NCI-H526 treated with DMSO at 0.1 percent for 48 hours (cell line): Measurements from ENCODE around the gene CLGN.
A peak's percentile ranks its signal among the peaks of the same experiment; 100 is the strongest.

Experiments used
- DNase-seq: peaks from one replicate; lab custom pipeline; 2025; lab: John Stamatoyannopoulos, UW

The CLGN gene

DNA sequence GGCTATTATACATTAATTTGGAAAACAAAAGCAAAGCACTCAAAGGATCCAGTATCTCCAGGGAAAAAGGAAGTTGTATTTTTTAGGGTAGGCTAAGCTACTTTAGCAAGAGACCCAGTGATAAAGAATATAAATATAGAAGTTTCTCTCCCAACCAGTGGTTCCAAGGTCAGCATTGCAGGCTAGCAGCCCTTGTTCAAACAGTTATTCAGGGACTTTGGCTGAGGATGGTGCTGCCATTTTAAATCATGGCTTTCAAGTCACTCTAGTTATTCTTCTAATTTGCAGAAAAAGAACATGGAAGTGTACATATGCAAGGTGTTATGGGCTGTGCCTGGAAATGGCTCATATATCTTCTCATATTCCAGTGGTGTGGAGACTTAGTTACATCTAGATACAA lies 44.7 kb downstream of the CLGN start:
- no peak for DNase-seq

DNA sequence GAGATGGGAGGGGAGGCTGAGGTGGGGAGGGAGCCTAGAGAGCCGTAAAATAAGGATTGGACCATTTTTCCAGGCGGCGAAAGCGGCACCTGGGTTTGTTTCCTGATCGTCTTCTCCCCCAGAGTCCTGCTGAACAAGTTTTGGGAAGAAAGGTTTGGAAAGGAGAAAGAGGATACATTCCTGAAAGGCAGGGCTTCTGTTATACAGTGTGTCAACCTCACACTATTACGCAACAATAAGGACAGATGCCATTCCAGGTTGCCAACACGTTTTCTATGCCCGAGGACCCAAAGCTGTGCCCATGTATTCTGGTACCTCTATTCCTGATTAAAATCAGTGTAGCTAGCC lies 53.3 kb downstream of the CLGN start:
- DNase-seq = no peak

DNA sequence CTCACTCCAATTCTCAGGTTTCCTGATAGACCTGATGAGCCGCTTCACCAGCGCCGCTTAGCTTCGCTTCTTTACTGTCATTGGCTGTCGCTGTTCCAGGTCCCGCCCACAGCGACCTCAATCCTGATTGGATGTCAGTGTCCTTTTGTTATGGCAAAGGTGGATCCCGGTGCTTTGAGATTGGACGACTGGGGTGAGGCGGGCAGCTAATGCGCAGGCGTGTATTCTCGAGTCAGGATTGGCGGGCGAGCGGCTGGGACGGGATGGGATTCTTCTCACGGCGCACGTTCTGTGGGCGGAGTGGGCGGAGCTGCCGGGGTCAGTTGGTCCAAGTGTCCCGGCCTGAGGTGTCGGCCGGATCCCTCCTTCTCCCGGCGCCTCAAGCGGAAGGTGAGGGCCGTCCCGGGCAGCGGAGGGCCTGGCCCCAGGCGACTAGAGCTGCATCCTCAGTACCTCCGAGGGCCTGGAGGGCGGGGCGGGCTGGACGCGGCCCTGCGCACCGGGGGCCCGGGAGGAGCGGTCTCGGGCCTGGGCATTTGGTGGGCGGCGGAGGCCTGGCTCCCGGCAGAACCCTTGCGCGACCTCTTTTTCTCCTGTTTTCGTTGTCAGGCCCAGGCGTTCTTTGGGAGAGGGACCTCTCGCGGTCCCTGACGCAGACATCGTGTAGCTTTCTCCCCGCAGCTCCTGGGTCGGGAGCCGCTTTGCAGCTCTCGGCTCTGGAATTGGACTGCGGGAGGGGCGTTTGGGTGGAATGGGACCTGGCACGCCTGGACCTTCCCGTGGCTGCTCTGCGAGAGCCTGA lies 53.9 kb downstream of the CLGN start, which contains the start of gene SCOC:
TSS of gene SCOC (plus strand) at position 319 of the 802 bp plus-strand sequence. CDS start 5,525 bp downstream, outside the sequence.
- peak; percentile 99 for DNase-seq

DNA sequence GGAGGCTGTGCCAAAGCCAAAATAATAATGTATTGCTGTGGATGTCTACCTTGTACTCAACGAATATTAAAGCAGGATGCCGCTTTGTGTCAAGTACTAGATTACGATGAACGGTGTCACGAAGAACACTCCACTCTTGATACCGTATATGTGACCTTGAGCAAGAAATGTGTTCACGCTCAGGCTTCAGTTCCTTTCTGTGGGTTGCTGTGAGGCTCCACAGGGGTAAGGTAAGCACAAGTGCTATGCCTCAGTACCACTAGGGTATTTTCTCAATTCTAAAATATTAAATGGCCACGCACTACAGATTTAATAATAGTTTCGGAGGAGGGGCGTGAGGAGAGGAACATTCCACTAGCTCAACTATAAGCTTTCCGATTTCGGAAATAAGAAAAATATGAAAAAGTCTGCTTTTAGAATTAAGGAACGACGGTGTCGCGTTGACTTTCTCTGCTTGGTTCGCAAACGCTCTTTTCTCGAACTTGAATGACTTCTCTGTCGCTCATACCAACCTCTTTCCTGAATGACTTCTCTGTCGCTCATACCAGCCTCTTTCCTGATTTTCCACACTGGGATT lies 54.6 kb downstream of the CLGN start:
- no peak for DNase-seq

DNA sequence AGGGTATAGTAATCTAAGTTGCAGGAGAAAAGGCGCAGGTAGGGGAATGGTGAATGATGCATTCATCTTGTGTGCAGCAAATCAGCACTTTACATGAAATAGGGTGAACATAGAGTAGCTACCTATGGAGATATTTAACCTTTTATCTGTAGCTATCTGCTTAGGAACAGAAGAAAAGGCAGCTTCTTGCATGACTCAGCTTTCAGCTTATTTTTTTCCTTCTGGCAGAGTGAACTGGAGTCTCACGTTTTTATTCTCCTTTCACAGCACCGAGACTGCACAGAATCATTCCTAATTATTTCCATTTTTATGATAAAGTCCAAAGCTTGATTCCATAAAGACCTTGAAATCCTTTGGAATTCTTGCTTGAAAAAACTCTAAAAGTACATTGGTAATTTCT lies 58.8 kb downstream of the CLGN start:
- DNase-seq = no peak

DNA sequence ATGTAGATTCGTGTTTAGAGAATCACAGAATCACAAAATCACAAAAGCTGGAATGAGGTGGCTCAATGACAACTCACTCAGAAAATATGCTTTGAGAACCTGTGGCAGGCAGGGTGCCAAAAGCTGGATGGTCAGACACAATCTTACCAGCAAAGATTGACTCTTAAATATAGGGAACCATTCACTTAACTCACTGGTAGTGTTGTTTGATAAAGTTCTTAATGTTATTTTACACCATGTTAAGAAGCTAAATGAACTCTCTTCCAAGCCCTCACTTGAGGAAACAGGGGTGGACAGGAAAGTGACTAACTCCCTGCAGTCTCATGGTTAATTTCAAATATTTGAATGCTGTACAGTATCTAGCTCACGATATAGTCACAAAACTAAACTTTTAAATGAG lies 59.7 kb downstream of the CLGN start:
- no peak for DNase-seq

DNA sequence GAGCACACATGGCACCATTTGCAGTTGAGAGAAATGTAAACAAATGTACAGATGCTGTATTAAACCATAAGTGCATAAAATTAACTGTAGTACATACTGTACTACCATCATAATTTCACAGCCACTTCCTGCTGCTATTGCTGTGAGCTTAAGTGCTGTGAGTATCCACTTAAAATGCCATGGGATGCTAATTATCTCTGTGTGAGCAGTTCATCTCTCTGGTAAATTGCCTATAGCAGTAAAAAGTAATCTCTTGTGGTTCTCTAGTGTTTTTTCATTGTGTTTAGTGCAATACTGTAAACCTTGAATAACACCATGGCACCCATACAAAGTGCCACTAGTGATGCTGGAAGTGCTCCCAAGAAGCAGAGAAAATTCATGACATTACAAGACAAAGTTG lies 63.9 kb downstream of the CLGN start:
- DNase-seq = no peak

DNA sequence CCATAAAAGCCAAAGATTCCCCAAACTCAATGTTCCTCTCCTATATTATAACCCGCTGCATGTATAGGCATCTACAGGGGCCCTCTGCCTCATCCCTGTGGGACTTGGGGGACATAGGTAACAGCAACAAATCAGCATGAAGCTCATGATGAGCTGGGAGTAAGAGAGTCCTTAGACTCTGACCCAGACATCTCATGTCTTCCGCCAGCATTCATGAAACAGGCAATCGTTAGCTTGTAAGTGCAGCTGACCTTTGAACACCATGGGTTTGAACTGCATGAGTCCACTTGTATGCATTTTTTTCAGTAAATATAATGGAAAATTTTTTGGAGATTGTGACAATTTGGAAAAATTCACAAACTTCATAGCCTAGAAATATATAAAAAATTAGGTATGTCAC lies 64.4 kb downstream of the CLGN start:
- DNase-seq = no peak

DNA sequence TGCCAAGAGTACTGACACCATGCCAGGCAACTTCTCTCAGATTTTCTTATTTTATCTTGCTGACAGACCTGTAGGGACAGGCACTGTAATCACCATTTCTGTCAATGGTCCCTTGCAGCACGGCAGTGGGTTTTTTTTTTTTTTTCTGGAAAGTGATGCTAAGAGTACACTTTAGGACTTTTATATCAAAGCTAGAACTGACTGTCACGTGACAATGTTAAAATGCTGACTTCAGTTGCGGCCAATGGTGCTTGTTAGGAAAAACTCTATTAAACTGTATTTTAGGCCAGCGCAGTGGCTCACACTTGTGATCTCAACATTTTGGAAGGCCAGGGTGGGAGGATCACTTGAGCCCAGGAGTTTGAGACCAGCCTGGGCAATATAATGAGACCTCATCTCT lies 66.3 kb downstream of the CLGN start:
- no peak for DNase-seq

DNA sequence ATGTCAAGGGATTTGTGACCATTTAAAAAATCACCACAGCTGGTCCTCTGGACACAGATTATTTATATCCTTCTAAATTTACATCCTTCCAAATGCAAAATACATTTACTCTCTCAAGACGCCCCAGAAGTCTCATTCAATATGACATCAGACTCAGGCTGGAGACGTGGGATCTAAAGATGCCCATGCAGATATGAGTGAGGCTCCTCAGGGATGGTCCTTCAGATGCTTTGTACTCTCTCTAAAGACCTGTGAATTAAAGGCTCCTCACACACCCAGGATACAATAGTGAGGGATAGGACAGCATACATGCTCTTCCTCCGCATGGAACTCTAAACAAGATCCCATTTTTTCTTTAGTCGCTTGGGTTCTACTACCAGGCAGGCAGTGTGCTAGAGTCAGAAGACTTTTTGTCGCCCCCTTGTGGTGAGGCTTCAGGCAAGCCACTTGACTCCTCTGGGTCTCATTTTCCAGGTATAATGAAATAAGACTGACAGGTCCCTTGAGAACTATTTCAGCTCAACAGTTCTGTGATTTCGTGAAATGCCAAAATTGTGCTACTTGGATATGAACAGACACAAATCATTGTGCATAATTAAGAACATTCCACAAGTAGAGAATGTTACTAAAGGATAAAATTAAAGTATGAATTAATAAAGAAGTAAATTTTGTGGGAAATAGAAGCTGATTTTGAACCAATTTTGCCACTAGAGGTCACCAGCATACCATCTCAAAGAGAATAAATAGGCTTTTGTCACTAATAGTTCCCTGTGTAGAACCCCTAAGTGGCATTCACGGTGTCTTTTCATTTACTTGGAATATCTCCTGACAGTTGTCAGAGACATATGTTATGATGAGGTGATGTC lies 67.7 kb downstream of the CLGN start:
- DNase-seq = peak; percentile 90

DNA sequence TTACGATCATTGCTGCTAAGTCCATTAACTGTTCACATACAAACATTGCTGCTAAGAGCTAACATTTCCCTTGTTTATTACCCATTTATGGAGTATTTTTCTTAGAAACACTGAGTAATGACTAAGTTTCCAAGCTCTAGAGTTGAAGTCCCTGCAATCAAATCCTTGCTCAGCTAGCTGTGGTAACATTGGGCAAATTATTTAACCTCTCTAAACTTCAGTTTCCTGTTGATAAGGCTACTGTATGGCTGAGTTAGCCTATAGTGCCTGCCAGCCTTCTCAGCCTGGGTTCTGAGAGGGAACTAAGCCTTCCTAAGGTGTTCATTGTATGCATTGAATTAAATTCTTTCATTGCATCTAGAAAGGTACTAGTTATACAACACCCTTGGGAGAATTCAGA lies 69.2 kb downstream of the CLGN start:
- no peak for DNase-seq

DNA sequence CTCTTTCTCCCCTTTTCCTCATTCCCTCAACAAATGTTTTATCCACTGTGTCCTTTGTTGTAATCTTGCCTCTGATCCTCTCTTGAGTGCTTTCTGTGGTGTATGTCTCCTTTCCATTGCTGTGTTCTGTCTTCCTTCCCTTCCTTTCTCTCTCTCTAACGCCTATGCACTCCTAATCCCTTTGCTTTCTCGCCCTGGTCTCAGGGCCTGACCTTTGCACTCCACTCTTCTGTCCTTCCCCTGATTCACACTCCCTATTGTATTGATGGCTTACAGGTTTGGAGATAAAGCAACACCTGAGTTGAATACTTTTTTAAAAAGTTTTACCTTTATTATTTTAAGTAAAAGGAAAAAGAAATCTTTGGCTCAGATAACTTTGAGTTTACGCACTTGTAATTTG lies 69.6 kb downstream of the CLGN start:
- no peak for DNase-seq

DNA sequence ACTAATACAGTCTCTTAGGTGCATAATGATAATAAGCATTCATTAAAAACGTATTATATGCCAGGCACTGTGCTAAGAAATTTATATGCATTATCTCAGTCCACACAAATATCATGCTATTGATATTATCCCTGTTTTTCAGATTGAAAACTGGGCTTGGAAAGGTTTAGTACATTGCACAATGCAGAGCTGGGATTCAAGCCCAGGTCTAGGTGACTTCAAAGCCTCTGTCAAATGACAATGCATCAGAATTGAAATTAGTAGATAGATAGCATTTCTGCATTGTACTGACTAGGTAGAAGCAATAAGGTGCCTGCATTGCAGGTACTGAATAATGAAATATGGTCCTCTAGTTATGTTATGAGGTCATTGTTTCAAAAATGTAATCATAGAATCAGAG lies 72.2 kb downstream of the CLGN start:
- DNase-seq = no peak

DNA sequence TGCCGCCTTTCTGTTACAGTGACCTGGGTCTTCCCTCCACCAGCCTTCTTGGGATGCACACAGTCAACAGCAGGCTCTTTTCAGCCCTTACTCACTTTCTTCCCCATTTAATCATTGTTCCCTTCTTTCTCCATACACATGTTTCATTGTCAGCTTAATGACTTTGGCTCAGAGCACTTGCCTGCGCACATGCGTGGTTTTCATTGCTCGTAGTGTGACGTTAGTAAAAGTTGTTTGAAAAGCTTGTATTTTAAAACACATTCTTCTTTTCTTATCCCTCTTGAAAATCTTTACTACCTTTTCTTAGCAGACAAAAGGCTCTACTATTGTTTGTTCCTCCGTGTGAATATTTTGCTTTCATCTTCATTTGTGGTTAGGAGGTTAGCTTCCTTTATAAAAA lies 73.7 kb downstream of the CLGN start:
- no peak for DNase-seq

DNA sequence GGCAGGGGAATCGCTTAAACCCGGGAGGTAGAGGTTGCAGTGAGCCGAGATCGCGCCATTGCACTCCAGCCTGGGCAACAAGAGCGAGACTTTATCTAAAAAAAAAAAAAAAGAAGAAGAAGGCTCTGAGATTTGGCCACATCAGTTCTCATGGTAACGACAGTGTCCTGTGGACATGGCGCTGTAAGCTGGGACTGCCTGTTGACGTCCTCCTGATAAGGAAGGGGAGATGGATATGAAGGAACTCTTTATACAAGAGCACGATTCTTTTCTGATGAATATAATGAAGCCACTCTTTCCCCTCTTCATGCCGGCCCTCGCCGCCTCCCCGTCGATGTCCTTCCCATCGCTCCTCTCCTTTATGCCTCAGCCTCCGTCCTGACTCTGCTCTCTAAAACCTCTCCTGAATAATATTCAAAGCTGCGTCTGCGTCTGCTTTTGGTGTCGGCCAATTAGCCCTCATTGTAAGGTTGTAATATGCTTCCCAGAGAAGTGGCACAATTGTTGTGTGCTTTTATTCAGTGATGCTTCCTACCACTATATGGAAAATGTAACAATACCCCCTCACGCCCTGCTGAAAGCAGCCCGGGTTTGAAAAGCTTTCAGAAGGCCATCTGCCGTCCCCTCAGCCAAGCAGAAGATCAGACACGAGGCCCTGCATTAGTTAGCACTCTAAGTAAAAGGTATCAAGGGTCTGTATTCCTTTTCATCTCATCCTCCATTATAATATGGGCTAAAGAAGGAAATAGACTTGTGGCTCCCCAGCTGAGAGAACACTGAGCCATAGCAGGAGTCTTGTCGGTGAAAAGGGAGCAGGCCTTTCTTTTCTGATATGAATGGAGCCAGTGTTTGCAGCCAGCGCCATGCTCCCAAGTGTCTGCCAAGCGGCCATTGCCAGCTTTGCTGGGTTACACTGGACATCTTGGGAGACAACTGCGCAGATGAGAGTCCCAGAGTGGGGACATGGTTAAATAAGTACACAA lies 76.1 kb downstream of the CLGN start:
- DNase-seq = no peak

DNA sequence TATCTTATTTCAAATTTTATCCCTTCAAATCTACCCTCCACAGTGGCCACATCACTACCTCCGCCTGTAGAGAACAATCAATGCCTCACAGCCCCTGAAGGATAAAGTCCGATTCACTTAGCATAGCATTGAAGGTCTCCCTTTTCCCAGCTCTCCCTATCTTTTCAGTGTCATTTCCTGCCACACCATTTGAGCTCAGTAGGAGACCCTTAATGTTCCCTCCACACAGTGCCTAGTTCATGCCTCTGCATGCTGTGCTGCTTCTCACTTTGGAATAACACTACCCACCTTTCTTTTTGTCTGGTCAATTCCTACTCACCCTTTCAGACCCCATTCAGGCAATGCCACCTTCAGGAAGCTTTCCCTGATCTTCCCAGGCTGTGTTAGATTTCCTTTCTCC lies 77.6 kb downstream of the CLGN start:
- DNase-seq = no peak

DNA sequence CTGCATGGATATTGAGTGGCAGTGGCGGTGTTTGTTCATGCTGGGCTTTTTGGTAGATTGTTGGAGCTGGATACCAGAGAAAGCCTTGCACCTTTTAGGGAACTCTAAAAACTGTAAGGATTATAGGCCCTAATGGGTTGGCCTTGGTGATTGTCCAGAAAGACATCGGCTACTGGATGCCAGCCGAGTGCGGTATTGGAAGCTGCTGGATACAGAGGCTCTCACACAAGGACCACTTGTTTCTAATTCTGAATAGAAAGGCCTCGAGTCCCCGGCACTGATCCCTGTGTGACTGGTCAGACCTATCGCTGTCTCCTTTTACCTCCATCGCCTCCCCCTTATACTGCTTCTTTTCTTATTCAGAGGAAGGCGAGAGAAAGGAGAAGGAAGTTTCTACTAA lies 81.3 kb downstream of the CLGN start:
- DNase-seq = no peak

DNA sequence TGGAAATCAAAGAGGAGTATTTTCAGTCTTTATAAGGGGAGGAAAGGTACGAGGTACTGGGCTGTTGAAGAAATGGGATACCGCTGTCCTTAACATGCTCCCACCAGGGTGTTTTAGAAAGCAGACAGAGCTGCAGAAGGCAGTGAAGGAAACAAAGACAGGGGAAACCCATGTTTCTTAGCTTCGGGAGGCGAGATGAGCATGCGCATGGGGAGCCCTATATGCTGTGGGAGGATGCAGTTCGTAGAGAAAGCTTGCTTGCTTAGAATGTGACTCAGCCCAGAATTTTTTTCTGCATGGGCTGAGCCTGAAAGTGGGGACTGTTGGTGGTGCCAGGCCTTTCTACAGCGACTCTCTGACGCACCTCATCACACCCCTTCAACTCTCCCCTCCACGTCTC lies 82.8 kb downstream of the CLGN start:
- DNase-seq = no peak

DNA sequence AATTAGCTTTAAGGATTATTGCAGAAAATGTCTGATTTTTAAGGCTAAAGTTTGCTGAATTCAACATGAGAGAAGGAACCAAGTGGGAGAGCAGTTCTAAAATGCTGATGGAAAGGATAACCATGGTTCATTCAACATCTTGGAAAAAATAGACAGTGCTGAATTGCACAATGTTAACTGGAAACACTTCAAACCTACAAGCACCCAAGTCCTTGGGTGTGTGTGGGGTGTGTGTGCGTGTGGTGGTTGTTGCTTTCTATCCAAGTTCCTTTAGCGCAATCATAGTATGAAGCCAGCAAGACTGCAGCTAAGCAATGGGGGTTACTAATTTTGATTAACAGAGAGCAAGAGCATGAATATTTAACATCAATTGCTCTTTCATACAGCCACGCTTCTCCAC lies 83.3 kb downstream of the CLGN start:
- DNase-seq = no peak

DNA sequence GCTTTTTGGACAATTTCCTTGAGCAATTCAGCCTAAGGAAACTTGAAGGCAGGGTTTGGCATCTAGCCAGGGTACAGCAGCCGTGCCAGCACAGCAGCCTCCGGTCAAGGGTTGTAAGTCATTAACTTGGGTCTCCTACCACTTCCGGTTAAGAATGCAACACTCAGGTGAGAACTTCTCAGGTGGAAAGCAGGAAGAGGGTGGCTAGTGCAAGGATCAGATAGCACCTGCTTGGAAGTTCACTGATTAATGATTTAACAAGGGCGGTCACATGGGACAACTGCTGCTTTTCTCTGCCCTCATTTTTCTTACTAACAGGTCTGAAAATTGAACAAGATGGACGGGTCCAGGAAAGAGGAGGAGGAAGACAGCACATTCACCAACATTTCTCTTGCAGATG lies 84.1 kb downstream of the CLGN start:
- DNase-seq = peak; percentile 26

DNA sequence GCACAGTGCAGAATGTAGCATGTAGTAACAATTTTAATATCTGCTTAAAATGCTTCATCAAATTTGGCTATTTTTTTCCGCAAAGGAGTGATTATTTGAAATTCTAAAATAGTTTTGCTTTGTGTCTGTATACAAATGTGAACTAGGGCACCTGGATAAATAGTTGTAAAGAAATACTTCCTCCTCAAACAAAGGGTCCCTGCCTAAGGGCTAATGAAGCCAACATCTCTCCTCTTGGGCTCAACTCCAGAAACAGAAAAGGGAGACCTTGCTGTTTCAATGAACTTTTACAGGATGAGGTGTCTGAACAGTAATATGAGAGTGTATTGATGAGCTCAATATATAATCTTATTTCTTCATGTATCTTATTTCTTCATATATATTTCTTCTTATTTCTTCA lies 84.8 kb downstream of the CLGN start:
- no peak for DNase-seq
